Suppressor macrophage treated with lipopolysaccharide for 1 hour (primary cell): Measurements from ENCODE around the gene RIF1.

Experiments
- DNase-seq, 3 donors: peaks; one replicate each; pipeline ENCODE4 v3.0.0-alpha.2; 2020 to 2022

The RIF1 gene, protein sequence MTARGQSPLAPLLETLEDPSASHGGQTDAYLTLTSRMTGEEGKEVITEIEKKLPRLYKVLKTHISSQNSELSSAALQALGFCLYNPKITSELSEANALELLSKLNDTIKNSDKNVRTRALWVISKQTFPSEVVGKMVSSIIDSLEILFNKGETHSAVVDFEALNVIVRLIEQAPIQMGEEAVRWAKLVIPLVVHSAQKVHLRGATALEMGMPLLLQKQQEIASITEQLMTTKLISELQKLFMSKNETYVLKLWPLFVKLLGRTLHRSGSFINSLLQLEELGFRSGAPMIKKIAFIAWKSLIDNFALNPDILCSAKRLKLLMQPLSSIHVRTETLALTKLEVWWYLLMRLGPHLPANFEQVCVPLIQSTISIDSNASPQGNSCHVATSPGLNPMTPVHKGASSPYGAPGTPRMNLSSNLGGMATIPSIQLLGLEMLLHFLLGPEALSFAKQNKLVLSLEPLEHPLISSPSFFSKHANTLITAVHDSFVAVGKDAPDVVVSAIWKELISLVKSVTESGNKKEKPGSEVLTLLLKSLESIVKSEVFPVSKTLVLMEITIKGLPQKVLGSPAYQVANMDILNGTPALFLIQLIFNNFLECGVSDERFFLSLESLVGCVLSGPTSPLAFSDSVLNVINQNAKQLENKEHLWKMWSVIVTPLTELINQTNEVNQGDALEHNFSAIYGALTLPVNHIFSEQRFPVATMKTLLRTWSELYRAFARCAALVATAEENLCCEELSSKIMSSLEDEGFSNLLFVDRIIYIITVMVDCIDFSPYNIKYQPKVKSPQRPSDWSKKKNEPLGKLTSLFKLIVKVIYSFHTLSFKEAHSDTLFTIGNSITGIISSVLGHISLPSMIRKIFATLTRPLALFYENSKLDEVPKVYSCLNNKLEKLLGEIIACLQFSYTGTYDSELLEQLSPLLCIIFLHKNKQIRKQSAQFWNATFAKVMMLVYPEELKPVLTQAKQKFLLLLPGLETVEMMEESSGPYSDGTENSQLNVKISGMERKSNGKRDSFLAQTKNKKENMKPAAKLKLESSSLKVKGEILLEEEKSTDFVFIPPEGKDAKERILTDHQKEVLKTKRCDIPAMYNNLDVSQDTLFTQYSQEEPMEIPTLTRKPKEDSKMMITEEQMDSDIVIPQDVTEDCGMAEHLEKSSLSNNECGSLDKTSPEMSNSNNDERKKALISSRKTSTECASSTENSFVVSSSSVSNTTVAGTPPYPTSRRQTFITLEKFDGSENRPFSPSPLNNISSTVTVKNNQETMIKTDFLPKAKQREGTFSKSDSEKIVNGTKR (N-terminal part only)

DNA sequence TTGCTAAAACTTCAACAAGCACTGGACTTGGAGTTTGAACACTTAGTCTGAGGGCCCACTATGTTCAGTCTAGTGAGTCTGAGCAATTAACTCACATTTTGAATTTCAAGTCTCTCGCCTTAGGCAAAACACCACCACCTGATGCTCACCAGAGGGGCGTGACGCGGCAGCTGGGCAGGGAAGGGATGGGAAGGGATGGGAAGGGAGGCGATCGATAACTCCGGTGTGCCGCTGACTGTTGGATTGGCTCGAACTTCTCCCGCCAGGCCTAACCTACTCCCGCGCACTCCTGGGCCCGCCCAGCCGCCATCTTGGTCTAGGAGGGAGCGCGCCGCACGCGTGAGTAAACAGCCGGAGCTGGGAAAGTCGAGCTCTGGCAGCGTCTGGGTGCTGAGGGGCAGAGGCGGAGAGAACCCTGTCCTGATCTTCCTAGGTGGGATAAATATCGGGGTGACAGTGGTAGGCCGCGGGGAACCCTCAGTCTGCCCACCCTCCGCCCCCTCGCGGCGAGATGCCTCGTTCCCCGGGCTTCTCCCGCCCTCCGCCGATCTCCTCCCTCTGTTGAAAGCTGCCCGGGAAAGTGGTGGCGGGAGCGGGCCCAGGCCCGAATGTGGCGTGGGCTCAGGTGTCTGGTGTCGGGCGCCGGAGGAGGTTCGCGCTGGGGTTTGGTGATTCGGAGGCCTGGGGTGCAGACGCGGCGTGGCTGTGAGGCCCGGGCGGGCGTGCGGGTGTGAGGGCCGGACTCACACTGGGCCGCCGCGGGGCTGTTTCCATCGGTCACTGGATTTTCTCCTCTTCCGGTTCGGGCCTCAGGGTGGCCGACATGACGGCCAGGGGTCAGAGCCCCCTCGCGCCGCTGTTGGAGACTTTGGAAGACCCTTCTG, at the start of gene RIF1:
Gene RIF1, plus strand, starts transcription at position 302 of the 884 bp plus-strand sequence. Its CDS starts 522 bp downstream, at position 824.
- DNase-seq: peak; percentile 87 to 95 (median 92)

DNA sequence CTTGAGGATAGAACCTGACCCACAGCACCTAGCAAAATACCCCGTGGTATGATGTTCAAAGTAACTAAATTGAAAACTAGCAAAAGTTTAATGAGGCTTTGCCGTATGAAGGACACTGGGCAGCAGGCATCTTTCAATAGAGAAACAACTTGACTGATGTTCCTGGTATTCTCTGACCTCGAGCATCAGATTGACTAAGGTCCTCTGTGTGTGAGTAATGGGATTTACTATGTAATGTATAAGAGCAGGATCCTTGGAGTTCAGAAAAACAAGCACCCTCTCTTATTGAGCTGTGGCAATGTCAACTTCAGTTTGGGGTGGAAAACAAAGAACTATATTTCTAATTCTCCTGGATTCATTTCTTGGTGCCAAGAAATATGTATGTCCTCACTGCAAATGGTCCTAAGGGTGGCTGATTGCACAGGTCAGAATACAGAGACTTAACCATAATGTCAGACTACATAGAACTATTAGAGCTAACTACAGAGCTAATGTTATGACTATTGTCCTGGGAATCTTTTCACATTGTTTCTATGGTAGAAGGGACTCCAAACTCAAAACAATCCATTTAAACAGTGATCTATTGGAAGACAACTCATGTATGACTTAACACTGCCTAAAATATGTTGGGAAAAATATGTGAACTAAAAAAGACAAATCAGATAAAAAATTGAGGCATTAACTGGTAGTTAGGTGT, 47.9 kb upstream of the RIF1 start:
- DNase-seq: peak in 1 of 3 donors; percentile 60

DNA sequence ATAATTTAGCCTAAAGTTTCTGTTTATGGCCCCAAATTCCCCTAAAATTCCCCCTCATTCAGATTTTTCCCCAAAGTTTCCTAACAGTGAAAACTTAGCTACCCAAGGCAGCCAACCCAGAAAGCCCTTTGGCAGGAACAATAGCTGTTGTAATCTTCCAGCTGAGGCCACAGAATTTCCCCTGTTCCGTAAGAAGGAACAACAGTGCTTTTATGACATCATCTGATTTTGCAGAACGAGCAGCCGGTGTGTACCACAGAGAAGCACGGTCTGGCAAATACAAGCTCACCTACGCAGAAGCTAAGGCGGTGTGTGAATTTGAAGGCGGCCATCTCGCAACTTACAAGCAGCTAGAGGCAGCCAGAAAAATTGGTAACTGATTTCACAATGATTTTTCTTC, 46.0 kb upstream of the RIF1 start:
- DNase-seq: peak; percentile 92 to 98 (median 97)

DNA sequence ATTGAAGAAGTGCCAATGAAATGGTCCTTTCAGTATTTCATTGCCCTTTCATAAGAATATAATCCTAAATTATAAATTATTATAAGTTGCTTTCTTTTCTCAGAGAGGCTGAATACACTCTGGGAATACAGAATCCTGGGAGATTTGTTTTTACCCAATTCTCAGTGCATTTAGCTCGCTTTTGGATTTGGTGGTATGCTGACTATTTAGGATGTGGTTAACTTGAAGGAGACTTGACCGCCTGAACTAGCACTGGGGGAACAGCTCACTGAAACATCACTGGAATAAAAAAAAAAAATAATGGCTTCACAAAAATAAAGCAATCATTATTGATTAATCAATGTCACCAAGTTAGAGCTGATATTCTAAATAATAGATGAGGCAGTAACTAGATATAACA, 42.1 kb upstream of the RIF1 start:
- no peak for DNase-seq

DNA sequence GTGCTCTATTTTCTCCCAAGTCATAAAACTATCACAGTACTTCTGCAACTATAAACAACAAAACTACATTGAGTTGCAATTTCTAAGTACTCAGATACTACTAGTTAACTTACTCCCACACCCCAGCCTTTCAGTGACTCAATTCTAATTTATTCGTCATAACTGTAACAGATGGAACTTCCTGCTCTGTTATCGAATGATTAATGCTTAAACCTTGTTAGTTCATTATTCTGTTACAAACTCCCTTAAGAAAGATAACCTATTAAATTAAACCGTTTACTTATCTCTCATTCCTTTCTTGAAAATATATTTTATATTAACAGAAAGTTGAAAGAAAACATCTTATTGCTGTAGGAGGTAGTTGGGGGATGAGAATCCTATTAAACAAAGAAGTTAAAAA, 35.3 kb upstream of the RIF1 start:
- peak; percentile 56 to 85 (median 82) for DNase-seq

DNA sequence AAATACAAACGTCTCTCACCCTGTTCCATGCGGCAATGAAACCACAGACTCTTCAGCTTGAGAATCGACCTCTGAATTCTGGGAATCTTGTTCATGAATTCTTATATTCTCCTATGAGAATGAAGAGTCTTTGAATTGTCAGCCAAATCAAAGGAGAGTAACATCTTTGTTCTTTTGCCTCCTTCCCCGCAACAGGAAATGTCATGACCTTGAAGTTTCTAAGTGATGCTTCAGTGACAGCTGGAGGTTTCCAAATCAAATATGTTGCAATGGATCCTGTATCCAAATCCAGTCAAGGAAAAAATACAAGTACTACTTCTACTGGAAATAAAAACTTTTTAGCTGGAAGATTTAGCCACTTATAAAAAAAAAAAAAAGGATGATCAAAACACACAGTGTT, 30.5 kb upstream of the RIF1 start:
- no peak for DNase-seq

DNA sequence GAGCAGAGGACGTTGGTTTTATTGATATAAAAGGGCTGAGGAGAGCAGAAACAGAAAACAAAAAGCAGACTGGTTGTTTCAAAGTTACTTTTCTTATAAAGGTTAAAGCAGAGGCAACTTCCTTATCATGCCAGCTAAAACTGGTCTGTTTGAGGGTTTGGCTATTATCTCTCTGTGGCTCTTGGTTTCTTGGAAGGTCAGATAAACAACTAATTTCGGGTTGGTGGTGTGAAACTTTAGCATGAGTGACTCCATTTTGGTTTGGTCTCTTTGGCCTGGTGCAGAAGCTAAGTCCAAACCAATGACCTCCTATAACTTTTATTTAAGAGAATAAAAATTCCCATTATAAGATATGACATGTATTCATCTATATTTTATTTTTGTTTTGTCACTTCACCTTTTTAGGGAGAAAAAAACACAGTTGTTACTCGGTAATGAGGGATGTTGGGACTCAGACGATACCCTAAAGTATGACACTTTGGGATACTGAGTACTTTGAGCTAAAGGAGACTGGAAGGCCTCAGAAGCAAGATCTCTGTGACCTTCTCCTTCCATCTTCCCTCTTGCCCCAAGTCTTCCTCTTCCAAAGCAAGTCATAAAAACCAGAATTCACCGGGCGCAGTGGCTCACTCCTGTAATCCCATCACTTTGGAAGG, 29.0 kb upstream of the RIF1 start:
- DNase-seq: no peak

DNA sequence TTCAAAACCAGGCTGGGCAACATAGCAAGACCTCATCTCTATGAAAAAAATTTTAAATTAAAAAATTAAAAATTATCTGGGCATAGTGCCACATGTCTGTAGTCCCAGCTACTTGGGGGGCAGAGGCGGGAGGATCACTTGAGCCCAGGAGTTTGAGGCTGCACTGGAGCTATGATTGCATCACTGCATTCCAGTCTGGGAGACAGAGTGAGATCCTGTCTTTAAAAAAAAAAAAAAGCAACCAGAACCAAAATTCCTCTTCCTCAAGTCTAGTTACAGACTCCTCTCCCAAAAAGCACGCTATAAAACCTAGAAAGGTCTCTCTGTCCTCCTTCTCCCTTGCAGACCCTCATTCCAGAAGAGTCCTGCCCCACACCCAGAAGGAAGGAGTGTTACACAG, 28.4 kb upstream of the RIF1 start:
- no peak for DNase-seq

DNA sequence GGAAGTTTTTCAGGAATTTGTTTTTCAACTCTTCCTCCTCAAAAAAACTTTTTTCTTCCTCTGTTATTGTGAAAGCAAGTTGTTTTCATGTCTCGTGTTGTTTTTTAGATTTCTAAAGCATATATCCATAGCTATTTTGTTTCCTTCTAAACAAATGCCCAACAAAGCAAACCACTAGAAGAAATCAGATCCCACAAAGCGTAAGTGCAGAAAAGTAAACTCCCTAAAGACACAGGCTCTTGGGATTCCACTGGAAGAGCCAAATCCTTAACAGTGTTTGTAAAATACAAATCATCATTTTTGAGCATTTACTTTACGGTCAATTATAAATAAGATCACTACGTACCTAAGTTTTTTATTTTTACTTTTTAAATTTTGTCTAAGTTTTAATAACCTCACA, 21.7 kb upstream of the RIF1 start:
- no peak for DNase-seq

DNA sequence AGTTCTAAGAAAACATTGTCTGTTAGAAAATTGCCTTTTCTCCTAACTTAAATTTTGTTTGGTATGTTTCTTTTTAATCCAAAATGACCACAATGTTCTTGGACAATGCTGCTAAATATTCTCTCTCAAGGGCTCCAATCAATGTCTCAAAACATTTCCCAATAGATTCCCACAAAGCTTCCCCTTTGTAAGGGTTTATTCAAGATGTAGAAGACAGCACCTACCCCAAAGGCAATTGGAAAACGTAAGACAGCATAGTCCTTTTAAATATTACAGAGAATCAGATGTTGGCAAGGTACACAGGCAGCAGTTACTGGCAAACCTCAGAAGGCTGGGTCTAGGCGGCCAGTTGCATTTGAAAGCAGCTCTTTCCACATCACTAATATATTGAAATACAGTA, 18.3 kb upstream of the RIF1 start:
- no peak for DNase-seq

DNA sequence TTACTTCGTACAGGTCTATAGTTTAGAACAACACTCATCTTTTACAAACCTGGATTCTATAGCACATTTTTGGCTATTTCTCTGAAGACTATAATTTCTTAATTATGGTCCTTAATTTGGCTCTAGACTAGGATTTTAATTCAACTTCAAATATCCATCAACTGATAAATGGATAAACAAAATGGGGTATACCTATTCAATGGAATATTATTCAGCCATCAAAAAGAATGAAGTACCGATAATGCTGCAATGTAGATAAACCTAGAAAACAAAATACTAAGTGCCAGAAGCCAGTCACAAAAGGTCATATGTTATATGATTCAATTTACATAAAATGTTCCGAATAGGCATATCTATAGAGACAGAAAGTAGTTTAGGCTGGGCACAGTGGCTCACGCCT, 15.2 kb upstream of the RIF1 start:
- DNase-seq: no peak

DNA sequence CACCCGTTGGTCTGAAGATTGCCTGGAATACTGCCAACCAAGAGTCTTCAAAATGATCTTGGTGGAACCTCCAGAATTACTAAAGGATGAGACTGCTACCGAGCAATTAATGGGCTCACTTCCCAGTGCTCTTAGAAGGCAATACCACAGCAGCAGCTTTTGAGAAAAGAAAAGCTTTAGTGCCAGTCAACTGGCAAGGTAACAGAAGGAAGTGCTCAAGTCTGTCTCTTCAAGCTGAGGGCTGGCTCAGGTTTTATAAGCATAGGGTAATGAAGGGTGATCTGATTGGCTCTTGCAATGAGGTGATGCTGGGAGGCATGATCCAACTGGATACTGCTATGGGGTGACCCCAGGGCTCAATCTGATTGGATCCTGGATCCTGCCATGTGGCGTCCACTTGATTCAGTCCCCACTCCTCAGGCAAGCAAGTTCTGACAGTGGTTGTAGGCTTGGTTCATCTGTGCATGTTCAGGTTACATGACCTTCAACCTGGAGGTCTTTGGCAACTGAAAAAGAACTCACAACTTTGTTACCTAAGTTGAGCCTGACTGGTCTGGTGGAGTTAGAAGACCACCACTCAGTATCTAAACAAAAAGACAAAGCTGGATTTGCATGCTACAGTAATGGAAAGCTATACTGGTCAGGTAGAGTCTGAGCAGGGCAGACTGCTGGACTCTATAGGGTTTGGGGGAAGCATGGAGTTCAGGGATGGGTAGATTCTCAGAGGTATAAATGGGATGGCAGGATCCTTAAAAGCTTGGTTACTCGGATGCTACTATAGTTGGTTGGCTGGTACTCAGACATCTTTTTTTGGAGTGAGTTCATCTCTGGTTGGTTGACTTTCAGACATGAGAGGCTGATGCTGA, 14.0 kb upstream of the RIF1 start:
- DNase-seq: no peak

DNA sequence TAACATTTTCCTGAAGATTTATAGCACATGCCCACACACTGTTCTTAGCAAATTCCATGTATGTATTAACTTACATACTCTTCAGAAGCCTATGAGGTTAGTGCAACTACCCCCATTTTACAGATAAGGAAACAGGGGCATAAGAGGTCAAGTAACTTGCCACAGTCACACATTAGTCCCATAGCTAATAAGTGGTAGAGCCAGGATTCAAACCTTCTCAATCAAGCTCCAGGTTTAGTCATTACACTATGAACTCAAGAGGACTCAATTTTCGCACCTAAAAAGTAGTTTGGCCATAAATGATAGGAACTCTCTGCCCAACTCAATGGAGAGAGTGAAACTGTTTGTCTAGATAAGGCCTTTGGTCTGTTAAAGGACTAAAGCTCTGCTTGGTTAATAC, 9.7 kb upstream of the RIF1 start:
- no peak for DNase-seq

DNA sequence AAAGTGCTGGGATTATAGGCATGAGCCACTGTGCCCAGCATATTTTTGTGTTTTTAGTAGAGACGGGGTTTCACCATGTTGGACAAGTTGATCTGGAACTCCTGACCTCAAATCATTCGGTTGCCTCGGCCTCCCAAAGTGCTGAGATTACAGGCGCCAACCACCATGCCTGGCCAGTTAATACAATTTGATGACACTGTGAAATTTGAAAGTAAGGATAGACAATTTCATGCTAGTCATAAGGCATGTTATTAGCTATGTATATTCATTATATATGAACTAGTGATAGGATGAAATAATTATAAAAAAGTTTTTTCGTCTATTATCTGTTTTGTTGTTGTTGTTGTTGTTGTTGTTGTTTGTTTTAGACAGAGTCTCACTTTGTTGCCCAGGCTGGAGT, 8.6 kb upstream of the RIF1 start:
- no peak for DNase-seq

DNA sequence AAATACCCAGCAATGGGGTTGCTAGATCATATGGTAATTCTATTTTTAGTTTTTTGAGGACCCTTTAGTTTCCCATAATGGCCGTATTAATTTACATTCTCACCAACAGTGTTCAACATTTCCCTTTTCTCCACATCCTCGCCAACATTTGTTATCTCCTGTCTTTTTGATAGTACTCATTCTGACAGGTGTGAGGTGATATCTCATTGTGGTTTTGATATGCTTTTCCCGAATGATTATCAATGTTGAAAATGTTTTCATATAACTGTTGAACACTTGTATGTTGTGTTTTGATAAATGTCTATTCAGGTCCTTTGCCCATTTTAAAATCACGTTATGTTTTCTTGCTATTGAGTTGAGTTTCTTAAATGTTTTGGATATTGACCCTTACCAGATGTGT, 5.8 kb upstream of the RIF1 start:
- no peak for DNase-seq

DNA sequence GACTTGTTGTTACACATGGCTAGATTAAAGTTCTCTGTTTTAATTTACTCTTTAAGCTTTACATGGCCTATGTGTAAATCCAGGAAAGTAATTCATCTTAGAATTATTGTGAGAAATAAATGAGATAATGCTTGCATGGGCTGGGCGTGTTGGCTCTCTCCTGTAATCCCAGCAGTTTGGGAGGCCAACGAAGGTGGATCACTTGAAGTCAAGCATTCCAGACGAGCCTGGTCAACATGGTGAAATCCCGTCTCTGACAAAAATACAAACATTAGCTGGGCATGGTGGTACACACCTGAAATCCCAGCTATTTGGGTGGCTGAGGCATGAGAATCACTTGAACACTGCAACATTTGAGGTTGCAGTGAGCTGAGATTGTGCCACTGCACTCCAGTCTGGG, 4.3 kb upstream of the RIF1 start:
- DNase-seq: no peak

DNA sequence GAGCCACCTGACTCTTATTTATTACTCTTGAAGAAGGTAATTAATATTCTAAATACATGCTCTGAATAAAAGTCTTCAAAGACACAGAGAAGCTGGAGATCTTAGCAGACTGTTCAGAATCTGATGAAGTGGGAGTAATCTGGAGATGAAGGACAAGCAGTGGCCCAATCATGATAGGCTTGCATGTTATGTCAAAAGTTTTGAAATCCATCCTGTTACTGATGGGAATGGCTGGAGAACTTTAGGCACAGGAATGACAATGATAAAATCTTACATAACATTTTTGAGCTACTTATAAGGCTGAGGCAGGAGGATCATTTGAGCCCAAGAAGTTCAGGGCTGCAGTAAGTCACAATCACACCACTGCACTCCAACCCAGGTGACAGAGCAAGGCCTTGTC, 2.4 kb upstream of the RIF1 start:
- DNase-seq: no peak

DNA sequence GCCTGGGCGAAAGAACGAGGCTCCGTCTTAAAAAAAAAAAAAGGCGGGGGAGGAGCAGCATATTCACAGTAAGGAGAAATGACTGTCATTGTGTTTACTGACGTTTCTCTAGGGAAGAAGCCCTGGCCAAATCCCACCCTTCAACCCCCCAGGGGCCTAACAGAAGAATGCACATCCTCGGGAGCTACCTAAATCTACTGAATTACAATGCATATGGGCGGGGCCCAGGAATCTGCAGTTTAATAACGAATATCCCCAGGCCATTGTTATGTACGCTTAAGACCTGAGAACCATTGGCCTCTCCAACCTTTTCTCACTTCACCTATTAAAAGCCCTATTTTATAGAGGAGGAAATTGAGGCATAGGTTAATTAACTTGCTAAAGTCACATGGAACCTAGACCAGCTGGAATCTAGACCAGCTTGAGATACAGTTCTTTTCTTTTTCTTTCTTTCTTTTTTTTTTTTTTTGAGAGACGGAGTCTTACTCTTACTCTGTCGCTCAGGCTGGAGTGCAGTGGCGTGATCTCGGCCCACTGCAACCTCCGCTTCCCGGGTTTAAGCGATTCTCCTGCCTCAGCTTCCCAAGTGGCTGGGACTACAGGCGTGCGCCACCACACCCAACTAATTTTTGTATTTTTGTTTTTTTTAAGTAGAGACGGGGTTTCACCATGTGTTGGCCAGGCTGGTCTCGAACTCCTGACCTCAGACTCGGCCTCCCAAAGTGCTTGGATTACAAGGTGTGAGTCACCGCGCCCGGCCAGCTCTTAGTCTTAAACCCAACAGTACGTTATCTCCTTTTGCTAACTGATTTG, 708 bp upstream of the RIF1 start:
- no peak for DNase-seq

DNA sequence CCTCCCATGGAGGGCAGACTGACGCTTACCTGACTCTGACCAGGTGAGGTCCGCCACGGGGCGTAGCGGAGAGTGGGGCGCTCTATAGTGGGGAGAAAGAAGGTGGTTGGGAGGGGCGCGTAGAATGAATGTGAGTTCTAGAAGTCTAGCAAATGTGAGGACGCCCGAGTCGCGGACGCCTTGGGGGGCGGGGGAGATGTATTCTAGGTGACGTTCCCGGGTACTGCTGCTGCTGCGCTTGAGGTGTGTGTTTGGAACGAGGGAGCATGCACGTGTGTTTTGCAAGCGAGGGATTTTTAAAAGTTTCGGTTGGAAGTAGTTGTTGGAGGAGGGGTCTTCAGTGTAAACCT, 758 bp downstream of the RIF1 start:
- peak in 2 of 3 donors; percentile 21 to 24 for DNase-seq
